CD4-positive, CD25-positive, alpha-beta regulatory T cell (primary cell): ENCODE data around the gene TBC1D22A. TPM values are rescaled to one million over a fixed set of nuclear protein-coding genes. Genes with fewer than 3 reads are reported as not detected.
"Not testable (repeated sequence)": the region's sequence is repeated elsewhere in the genome, so short reads cannot be mapped to it uniquely, and the experiment has no call there.

Experiments
- ATAC-seq, 2 donors: fragments of 150-1000 bp; cut with Tn5 transposase; one replicate each; pipeline ENCODE4 v1.10.0; 2021; ENCODE audit warnings: low read depth in 2 of 2, moderate number of reproducible peaks in 2 of 2, moderate library complexity in 1 of 2
- DNase-seq, 3 donors: peaks; one replicate each; pipeline versions ENCODE4 v3.0.0 to v3.0.0-alpha.2; 2012 to 2022; ENCODE audit warnings: mixed read lengths in 1 of 3
- H3K27ac ChIP-seq: one replicate; pipeline ENCODE4 v1.7.0; 2013; ENCODE audit warnings: mild to moderate bottlenecking, low read length; ENCODE audit not compliant: insufficient read depth, poor library complexity, severe bottlenecking
- H3K27me3 ChIP-seq: one replicate; pipeline ENCODE4 v1.7.0; 2013; ENCODE audit warnings: low read length; ENCODE audit not compliant: control insufficient read depth, insufficient read depth
- H3K36me3 ChIP-seq: one replicate; pipeline ENCODE4 v1.7.0; 2013; ENCODE audit warnings: mild to moderate bottlenecking, low read length, moderate library complexity; ENCODE audit not compliant: control insufficient read depth, insufficient read depth
- H3K4me1 ChIP-seq: 2 replicates; pipeline ENCODE4 v1.7.0; 2013; ENCODE audit warnings: mild to moderate bottlenecking, low read length; ENCODE audit not compliant: insufficient read depth, control insufficient read depth, poor library complexity, severe bottlenecking
- H3K4me3 ChIP-seq: one replicate; pipeline ENCODE4 v1.7.0; 2013; ENCODE audit warnings: low read depth, mild to moderate bottlenecking, low read length, moderate library complexity
- H3K9me3 ChIP-seq, 2 experiments: 1 replicate in 1 of 2; 2 replicates in 1 of 2; pipeline ENCODE4 v1.7.0; 2013; ENCODE audit warnings: low read length in 2 of 2, mild to moderate bottlenecking in 1 of 2, moderate library complexity in 1 of 2; ENCODE audit not compliant: control insufficient read depth in 2 of 2
- H3K27ac Mint-ChIP-seq, 3 donors: one replicate each; pipeline ENCODE4 v1.8.0; 2020 to 2022; ENCODE audit warnings: mild to moderate bottlenecking in 3 of 3, mixed read lengths in 3 of 3, moderate library complexity in 2 of 3
- H3K27me3 Mint-ChIP-seq: one replicate; pipeline ENCODE4 v1.8.0; 2022; ENCODE audit warnings: mild to moderate bottlenecking, mixed read lengths
- H3K36me3 Mint-ChIP-seq: one replicate; pipeline ENCODE4 v1.8.0; 2020; ENCODE audit warnings: mixed read lengths
- H3K4me1 Mint-ChIP-seq, 4 donors: one replicate each; pipeline ENCODE4 v1.8.0; 2020 to 2022; ENCODE audit warnings: mixed read lengths in 4 of 4, mild to moderate bottlenecking in 1 of 4
- H3K4me3 Mint-ChIP-seq, 4 donors: one replicate each; pipeline ENCODE4 v1.8.0; 2020 to 2022; ENCODE audit warnings: mild to moderate bottlenecking in 4 of 4, mixed read lengths in 4 of 4, moderate library complexity in 3 of 4
- H3K9me3 Mint-ChIP-seq, 7 donors: one replicate each; pipeline ENCODE4 v1.8.0; 2020 to 2022; ENCODE audit warnings: mixed read lengths in 7 of 7, mild to moderate bottlenecking in 3 of 7, moderate library complexity in 2 of 7
- polyA plus RNA-seq, 4 donors: library from polyadenylated mRNA; unstranded; fragments of 300-500 nt; fragmentation: Illumina TruSeq; gene quantifications; one replicate each; pipeline ENCODE4 v1.2.3, GENCODE V29; 2021
- total RNA-seq: library from RNA; stranded (reverse); gene quantifications from one replicate; pipeline ENCODE4 v1.2.3, GENCODE V29; 2022

Gene TBC1D22A
- total and polyA plus RNA-seq, 5 donors from 2014 or later: 19.8 to 42.5 (median 24.3) TPM

- H3K4me3 Mint-ChIP-seq: no peak overlapping the region
- peaks cover 23% of the 10 kb centered on the region for H3K36me3 Mint-ChIP-seq
- peaks cover 7% of the 10 kb centered on the region for H3K36me3 ChIP-seq
- peaks cover 0 to 4% (median 1%) of the 10 kb centered on the region in 4 donors for H3K4me1 Mint-ChIP-seq
- H3K27ac Mint-ChIP-seq: peak overlapping the region in 1 of 3 donors; percentile 75
- ATAC-seq (no peak), DNase-seq (no peak)
- H3K4me3 ChIP-seq: no peak overlapping the region
- no peak overlapping the region for H3K27ac ChIP-seq
- H3K4me1 ChIP-seq: no peaks in the 10 kb centered on the region
- no peaks in the 10 kb centered on the region for H3K9me3 ChIP-seq
- no peaks in the 10 kb centered on the region for H3K27me3 Mint-ChIP-seq
- no peaks in the 10 kb centered on the region for H3K9me3 Mint-ChIP-seq
- no peaks in the 10 kb centered on the region for H3K27me3 ChIP-seq
Measured at GRCh38 chr22:47169801-47170140, 407.3 kb downstream of the TBC1D22A start.

- H3K9me3 ChIP-seq, H3K36me3 ChIP-seq, ATAC-seq, H3K4me1 ChIP-seq, H3K27me3 ChIP-seq, H3K27ac ChIP-seq, DNase-seq, H3K4me3 Mint-ChIP-seq, H3K4me3 ChIP-seq, H3K9me3 Mint-ChIP-seq, H3K4me1 Mint-ChIP-seq, H3K27me3 Mint-ChIP-seq: not testable (repeated sequence)
- Mint-ChIP-seq H3K36me3 (peaks cover 28% of the 10 kb centered on the region), H3K27ac (peak overlapping the region in 1 of 3 donors; percentile 75)
Measured at GRCh38 chr22:47170511-47171440, 408.3 kb downstream of the TBC1D22A start.

DNA sequence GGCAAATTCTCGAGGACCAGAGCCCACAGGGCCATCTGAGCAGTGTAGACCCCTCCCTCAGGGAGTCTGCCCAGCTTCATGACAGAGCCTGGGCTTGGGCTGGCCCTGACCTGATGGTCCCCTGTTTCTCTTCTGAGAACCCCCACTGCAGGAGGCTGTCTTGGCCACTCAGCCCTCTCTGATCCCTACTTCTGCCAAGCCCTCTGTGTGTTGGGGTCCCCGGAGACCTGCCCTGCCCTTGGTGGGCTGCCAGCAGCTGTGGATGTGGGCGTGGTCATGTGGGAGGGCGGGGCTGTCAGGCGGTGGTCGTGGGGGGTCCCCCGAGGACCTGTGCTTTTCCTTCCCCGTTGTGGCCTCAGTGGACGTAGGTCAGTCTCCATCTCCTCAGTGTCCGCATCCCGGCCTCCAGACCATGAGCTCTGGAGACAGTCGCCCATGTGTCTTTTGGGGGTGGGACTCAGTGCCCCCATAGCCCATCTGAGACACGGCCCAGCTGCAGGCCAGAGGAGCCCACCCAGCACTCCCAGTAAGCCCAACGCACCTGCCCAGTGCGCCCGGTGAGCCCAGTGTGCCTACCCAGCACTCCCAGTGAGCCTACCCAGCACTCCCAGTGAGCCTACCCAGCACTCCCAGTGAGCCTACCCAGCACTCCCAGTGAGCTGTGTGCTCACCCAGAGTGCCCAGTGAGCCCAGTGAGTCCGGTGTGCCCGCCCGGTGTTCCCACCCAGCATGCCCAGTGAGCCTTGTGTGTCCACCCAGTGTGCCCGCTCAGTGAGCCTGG, 409.2 kb downstream of the TBC1D22A start:
- no peaks in the 10 kb centered on the region for H3K27me3 ChIP-seq
- peaks cover 0 to 4% (median 1%) of the 10 kb centered on the region in 4 donors for H3K4me1 Mint-ChIP-seq
- no peak for DNase-seq
- no peak overlapping the region for H3K4me3 ChIP-seq
- no peak overlapping the region for H3K27ac ChIP-seq
- no peaks in the 10 kb centered on the region for H3K9me3 ChIP-seq
- H3K27me3 Mint-ChIP-seq: no peaks in the 10 kb centered on the region
- H3K36me3 Mint-ChIP-seq: peaks cover 28% of the 10 kb centered on the region
- H3K36me3 ChIP-seq: peaks cover 5% of the 10 kb centered on the region
- peaks cover 0 to under 1% (median 0%) of the 10 kb centered on the region in 7 donors for H3K9me3 Mint-ChIP-seq
- H3K4me3 Mint-ChIP-seq: no peak overlapping the region
- H3K27ac Mint-ChIP-seq: no peak overlapping the region
- ATAC-seq: no peak
- H3K4me1 ChIP-seq: no peaks in the 10 kb centered on the region

DNA sequence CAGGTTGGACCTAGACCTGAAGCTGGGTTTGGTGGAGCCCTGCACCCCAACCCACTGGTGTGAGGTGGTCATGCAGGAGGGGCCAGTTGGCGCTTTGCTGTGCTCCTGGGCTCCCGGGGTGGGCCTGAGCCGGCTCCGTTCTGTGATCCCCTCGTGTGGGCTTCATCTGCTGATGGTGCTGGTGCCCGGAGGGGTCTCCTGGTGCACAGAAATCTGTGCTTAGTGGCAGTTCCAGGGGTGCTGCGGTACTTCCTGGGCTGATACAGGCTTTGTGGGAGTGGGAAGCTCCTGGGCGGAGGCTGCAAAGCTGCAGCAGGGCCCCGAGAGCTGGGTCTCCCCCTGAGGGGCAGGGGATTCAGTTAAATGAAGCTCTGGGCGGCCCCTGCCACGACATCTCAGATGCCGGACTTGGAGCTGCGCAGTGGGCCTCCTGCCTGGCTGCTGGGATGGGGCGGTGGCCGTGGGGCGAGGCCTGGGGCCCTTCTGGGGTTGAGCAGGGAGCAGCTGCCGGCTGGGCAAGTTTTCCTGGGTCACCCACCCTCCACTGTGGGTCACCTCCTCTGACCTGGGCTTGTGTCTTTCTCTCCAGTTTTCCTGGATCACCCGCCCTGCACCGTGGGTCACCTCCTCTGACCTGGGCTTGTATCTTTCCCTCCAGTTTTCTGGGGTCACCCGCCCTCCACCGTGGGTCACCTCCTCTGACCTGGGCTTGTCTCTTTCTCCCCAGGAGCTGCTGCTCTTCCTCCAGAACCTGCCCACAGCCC, 410.5 kb downstream of the TBC1D22A start:
- Histone ChIP-seq H3K9me3 (no peaks in the 10 kb centered on the region), H3K27me3 (no peaks in the 10 kb centered on the region), H3K4me3 (no peak overlapping the region), H3K4me1 (no peaks in the 10 kb centered on the region), H3K27ac (no peak overlapping the region), H3K36me3 (peaks cover 5% of the 10 kb centered on the region)
- ATAC-seq (no peak), DNase-seq (no peak)
- Mint-ChIP-seq H3K4me3 (no peak overlapping the region), H3K27me3 (no peaks in the 10 kb centered on the region), H3K36me3 (peaks cover 18% of the 10 kb centered on the region), H3K27ac (no peak overlapping the region), H3K9me3 (peaks cover 0 to 6% (median 0%) of the 10 kb centered on the region in 7 donors), H3K4me1 (peaks cover 0 to 4% (median 1%) of the 10 kb centered on the region in 4 donors)

DNA sequence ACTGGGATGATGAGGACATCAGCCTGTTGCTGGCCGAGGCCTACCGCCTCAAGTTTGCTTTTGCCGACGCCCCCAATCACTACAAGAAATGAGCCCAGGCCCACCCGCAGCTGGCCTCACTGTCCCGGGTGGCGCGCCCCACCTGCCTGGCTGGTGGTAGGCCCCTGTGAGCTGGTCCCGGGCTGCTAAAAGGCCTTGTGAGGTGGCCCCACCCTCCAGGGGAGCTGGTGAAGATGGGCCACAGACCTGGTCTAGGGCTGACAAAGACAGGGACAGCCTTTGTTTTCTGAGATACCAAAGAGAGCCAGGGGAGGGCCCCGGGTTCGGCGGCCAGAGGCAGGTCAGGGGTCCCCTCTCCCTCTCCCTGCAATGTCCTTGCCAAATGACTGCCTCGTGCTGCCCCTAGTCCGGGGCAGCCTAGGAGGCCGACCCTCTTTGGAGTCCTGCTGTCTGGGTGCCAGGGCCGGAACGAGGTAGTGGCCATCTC, 411.1 kb downstream of the TBC1D22A start:
- Histone ChIP-seq H3K27me3 (no peaks in the 10 kb centered on the region), H3K36me3 (peaks cover 5% of the 10 kb centered on the region), H3K4me1 (no peaks in the 10 kb centered on the region), H3K27ac (no peak overlapping the region), H3K4me3 (no peak overlapping the region), H3K9me3 (no peaks in the 10 kb centered on the region)
- Mint-ChIP-seq H3K4me3 (no peak overlapping the region), H3K4me1 (peaks cover 0 to 4% (median 1%) of the 10 kb centered on the region in 4 donors), H3K36me3 (peaks cover 17% of the 10 kb centered on the region), H3K27me3 (no peaks in the 10 kb centered on the region), H3K9me3 (peaks cover 0 to 9% (median 0%) of the 10 kb centered on the region in 7 donors), H3K27ac (no peak overlapping the region)
- no peak for ATAC-seq
- DNase-seq: no peak

GRCh38 chr22:47174096-47174495, 411.6 kb downstream of the TBC1D22A start:
- no peak overlapping the region for H3K4me3 ChIP-seq
- H3K27ac ChIP-seq: no peak overlapping the region
- no peaks in the 10 kb centered on the region for H3K4me1 ChIP-seq
- H3K36me3 ChIP-seq: no peaks in the 10 kb centered on the region
- Mint-ChIP-seq H3K4me3 (no peak overlapping the region), H3K4me1 (peaks cover 0 to 4% (median 1%) of the 10 kb centered on the region in 4 donors), H3K9me3 (peaks cover 0 to 9% (median 0%) of the 10 kb centered on the region in 7 donors), H3K36me3 (peaks cover 21% of the 10 kb centered on the region), H3K27ac (peak overlapping the region in 1 of 3 donors; percentile 31), H3K27me3 (no peaks in the 10 kb centered on the region)
- no peak for ATAC-seq
- H3K9me3 ChIP-seq: no peaks in the 10 kb centered on the region
- no peaks in the 10 kb centered on the region for H3K27me3 ChIP-seq
- DNase-seq: no peak

DNA sequence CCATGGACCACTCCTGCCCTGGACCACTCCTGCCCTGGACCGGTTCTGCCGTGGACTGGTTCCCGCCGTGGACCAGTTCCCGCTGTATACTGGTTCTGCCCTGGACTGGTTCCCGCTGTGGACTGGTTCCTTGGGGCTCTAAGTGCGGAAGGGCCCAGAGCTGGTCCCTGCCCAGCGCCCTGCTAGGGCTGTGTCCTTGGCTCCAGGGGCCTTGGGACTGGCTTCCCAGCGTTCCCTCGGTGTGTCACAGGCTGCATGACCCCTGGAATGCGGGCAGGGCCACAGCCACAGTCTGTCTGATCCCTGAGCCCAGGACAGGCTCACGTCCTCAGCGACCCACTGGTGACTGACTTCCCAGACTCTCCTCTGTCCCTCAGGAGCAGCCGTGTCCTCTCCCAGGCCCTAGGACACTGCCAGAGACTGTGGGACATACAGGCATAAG, 412.2 kb downstream of the TBC1D22A start:
- peaks cover 23% of the 10 kb centered on the region for H3K36me3 Mint-ChIP-seq
- Histone ChIP-seq H3K4me3 (no peak overlapping the region), H3K36me3 (no peaks in the 10 kb centered on the region), H3K4me1 (no peaks in the 10 kb centered on the region), H3K27ac (no peak overlapping the region), H3K9me3 (no peaks in the 10 kb centered on the region), H3K27me3 (no peaks in the 10 kb centered on the region)
- no peak for ATAC-seq
- H3K4me1 Mint-ChIP-seq: peaks cover 0 to 6% (median 1%) of the 10 kb centered on the region in 4 donors
- no peaks in the 10 kb centered on the region for H3K27me3 Mint-ChIP-seq
- H3K27ac Mint-ChIP-seq: no peak overlapping the region
- H3K9me3 Mint-ChIP-seq: peaks cover 0 to 9% (median 0%) of the 10 kb centered on the region in 7 donors
- H3K4me3 Mint-ChIP-seq: no peak overlapping the region
- DNase-seq: no peak
